HEK293 (cell line): ENCODE measurements around the gene RHOF.
A peak's percentile ranks its signal among the peaks of the same experiment; 100 is the strongest.

Experiments used
- CTCF ChIA-PET: fragments of 350-600 bp; formaldehyde crosslinking; extraction: SDS; loops from one replicate; lab custom pipeline; 2021; ENCODE audit warnings: antibody characterized with exemption; lab: Yijun Ruan, JAX
- POLR2A ChIA-PET: fragments of 300-600 bp; formaldehyde crosslinking; extraction: SDS; loops from one replicate; lab custom pipeline; 2020; ENCODE audit warnings: antibody characterized with exemption, inconsistent platforms; lab: Yijun Ruan, JAX
- H3K27ac ChIP-seq: fragments of 200-500 bp; sonication (Bioruptor generic); 2 replicates; pipeline ENCODE4 v1.5.1; 2014; ENCODE audit warnings: low read depth, low read length, control low read depth, inconsistent platforms; ENCODE audit errors: extremely low read depth
- H3K36me3 ChIP-seq, 2 experiments: fragments of 200-500 bp in 1 of 2; sonication (Bioruptor generic) in 1 of 2; 1 replicate in 1 of 2; 2 replicates in 1 of 2; pipeline ENCODE4 v1.5.1; 2014 to 2017; ENCODE audit warnings: inconsistent platforms in 2 of 2, low read length in 2 of 2; ENCODE audit not compliant: control insufficient read depth in 2 of 2, insufficient read depth in 1 of 2
- H3K4me1 ChIP-seq: fragments of 200-500 bp; sonication (Bioruptor generic); 2 replicates; pipeline ENCODE4 v1.5.1; 2014; ENCODE audit warnings: mild to moderate bottlenecking, low read length, inconsistent platforms; ENCODE audit not compliant: control insufficient read depth, insufficient read depth
- H3K4me3 ChIP-seq: 2 replicates; pipeline ENCODE4 v1.5.1; 2011; ENCODE audit warnings: low read depth, mild to moderate bottlenecking, control low read depth, low read length, moderate library complexity
- H3K9me3 ChIP-seq: fragments of 200-500 bp; sonication (Bioruptor generic); 2 replicates; pipeline ENCODE4 v1.5.1; 2014; ENCODE audit warnings: low read depth, low read length, inconsistent platforms; ENCODE audit not compliant: control insufficient read depth, insufficient read depth
- KLF1 ChIP-seq: fragments of 450-650 bp; formaldehyde crosslinking; IDR thresholded peaks from 2 replicates; pipeline ENCODE4 v1.5.1; 2016; ENCODE audit warnings: missing biosample characterization, missing genetic modification characterization
- KLF8 ChIP-seq: fragments of 450-650 bp; formaldehyde crosslinking; IDR thresholded peaks from 2 replicates; pipeline ENCODE4 v1.5.1; 2016; ENCODE audit warnings: missing biosample characterization, missing genetic modification characterization
- SETDB1 ChIP-seq: IDR thresholded peaks from one replicate; pipeline ENCODE4 v1.6.1; 2017; ENCODE audit warnings: mild to moderate bottlenecking, low read length, moderate library complexity, mixed read lengths; ENCODE audit not compliant: insufficient read length
- WT1 ChIP-seq: fragments of 450-650 bp; formaldehyde crosslinking; IDR thresholded peaks from 2 replicates; pipeline ENCODE4 v1.5.1; 2016; ENCODE audit warnings: missing biosample characterization, missing genetic modification characterization
- ZBTB48 ChIP-seq: fragments of 450-650 bp; formaldehyde crosslinking; IDR thresholded peaks from 2 replicates; pipeline ENCODE4 v1.5.1; 2016; ENCODE audit warnings: missing biosample characterization, missing genetic modification characterization
- ZFHX2 ChIP-seq: fragments of 450-650 bp; formaldehyde crosslinking; conservative IDR thresholded peaks from 2 replicates; pipeline ENCODE4 v1.5.1; 2016; ENCODE audit warnings: missing biosample characterization, missing genetic modification characterization
- ZNF133 ChIP-seq: fragments of 450-650 bp; formaldehyde crosslinking; IDR thresholded peaks from 2 replicates; pipeline ENCODE4 v1.5.1; 2016; ENCODE audit warnings: missing biosample characterization, missing genetic modification characterization
- ZNF18 ChIP-seq: fragments of 450-650 bp; formaldehyde crosslinking; IDR thresholded peaks from 2 replicates; pipeline ENCODE4 v1.5.1; 2016; ENCODE audit warnings: missing biosample characterization, missing genetic modification characterization
- ZNF394 ChIP-seq: fragments of 450-650 bp; formaldehyde crosslinking; IDR thresholded peaks from 2 replicates; pipeline ENCODE4 v1.5.1; 2016; ENCODE audit warnings: missing biosample characterization, missing genetic modification characterization, mild to moderate bottlenecking, moderate library complexity, borderline replicate concordance
- ZNF398 ChIP-seq: fragments of 450-650 bp; formaldehyde crosslinking; IDR thresholded peaks from 2 replicates; pipeline ENCODE4 v1.5.1; 2017; ENCODE audit warnings: missing biosample characterization, missing genetic modification characterization
- ZNF433 ChIP-seq: fragments of 450-650 bp; formaldehyde crosslinking; IDR thresholded peaks from 2 replicates; pipeline ENCODE4 v1.5.1; 2016; ENCODE audit warnings: missing biosample characterization, missing genetic modification characterization, low read depth
- ZNF548 ChIP-seq: fragments of 450-650 bp; formaldehyde crosslinking; IDR thresholded peaks from 2 replicates; pipeline ENCODE4 v1.5.1; 2016; ENCODE audit warnings: missing biosample characterization, missing genetic modification characterization
- ZNF600 ChIP-seq: fragments of 450-650 bp; formaldehyde crosslinking; IDR thresholded peaks from 2 replicates; pipeline ENCODE4 v1.5.1; 2016; ENCODE audit warnings: missing biosample characterization, missing genetic modification characterization
- ZNF645 ChIP-seq: fragments of 450-650 bp; formaldehyde crosslinking; IDR thresholded peaks from 2 replicates; pipeline ENCODE4; 2016; ENCODE audit warnings: missing biosample characterization, missing genetic modification characterization
- ZNF664 ChIP-seq: fragments of 450-650 bp; formaldehyde crosslinking; IDR thresholded peaks from 2 replicates; pipeline ENCODE4 v1.5.1; 2016; ENCODE audit warnings: missing biosample characterization, missing genetic modification characterization
- ZNF677 ChIP-seq: fragments of 450-650 bp; IDR thresholded peaks from 2 replicates; pipeline ENCODE4 v1.5.0; 2018; ENCODE audit warnings: missing biosample characterization, mild to moderate bottlenecking, missing genetic modification characterization, moderate library complexity
- ZNF707 ChIP-seq: fragments of 450-650 bp; formaldehyde crosslinking; IDR thresholded peaks from 2 replicates; pipeline ENCODE4 v1.5.1; 2016; ENCODE audit warnings: missing biosample characterization, missing genetic modification characterization
- ZNF747 ChIP-seq: fragments of 450-650 bp; formaldehyde crosslinking; IDR thresholded peaks from 2 replicates; pipeline ENCODE4 v1.5.1; 2016; ENCODE audit warnings: missing biosample characterization, missing genetic modification characterization
- ZNF785 ChIP-seq: fragments of 450-650 bp; formaldehyde crosslinking; IDR thresholded peaks from 2 replicates; pipeline ENCODE4 v1.5.1; 2016; ENCODE audit warnings: missing biosample characterization, missing genetic modification characterization
- ZSCAN23 ChIP-seq: fragments of 450-650 bp; formaldehyde crosslinking; IDR thresholded peaks from 2 replicates; pipeline ENCODE4 v1.5.1; 2016; ENCODE audit warnings: missing biosample characterization, missing genetic modification characterization
- TF ChIP-seq, protein P1 (sequence below): fragments of 450-650 bp; formaldehyde crosslinking; IDR thresholded peaks from 2 replicates; pipeline ENCODE4 v1.5.1; 2016; ENCODE audit warnings: missing biosample characterization, missing genetic modification characterization
- TF ChIP-seq, protein P2 (sequence below): fragments of 450-650 bp; formaldehyde crosslinking; IDR thresholded peaks from 2 replicates; pipeline ENCODE4 v1.5.1; 2016; ENCODE audit warnings: missing biosample characterization, missing genetic modification characterization

RHOF gene

DNA sequence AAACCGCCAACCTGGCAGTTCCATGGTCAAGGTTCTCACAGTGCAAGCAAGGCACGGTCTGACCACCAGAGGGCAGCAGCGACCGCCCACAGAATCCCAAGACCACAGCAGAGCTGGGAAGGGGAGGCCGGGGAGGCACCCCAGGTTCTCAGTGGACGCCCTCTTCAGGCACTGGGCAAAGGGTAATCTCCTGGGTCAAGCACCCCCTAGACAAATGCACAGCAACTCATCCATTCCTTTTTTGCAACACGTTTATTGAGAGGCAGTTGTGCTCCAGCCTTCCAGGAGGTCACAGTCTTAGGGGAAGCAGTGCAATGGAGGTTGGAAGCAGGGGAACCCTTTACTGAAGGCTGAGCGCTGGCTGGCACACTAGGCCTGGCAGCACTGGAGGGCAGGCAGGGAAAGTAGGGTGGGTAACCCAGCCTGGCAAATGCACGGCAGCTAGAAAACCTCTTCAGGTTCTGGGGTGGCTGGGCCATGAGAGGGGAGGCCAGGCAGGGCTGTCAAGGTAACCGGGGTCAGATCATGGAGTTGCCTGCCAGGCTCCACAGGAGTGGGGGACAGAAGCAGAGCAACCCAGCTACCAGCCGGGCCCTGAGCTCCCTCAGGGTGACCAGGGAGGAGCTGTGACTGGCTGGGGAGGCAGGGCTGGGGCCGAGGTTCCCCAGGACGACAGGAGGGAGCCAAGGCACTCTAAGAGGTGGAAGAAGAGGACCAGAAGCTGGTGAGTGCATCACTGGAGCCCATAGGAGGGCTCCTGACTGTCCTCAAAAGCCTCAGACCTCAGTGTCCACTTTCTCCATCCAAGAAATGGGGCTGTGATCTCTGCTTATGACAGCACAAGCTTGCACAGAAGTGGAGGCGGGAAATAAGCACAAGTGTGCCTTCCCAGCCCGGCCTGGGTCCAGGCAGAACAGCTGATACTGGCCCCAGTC is 1.8 kb upstream of the RHOF start (continued):
- TF ChIP-seq ZNF747 (tag by site-specific recombination) = no peak
- TF ChIP-seq KLF1 (tag by site-specific recombination) = no peak
- TF ChIP-seq, protein P1, sequence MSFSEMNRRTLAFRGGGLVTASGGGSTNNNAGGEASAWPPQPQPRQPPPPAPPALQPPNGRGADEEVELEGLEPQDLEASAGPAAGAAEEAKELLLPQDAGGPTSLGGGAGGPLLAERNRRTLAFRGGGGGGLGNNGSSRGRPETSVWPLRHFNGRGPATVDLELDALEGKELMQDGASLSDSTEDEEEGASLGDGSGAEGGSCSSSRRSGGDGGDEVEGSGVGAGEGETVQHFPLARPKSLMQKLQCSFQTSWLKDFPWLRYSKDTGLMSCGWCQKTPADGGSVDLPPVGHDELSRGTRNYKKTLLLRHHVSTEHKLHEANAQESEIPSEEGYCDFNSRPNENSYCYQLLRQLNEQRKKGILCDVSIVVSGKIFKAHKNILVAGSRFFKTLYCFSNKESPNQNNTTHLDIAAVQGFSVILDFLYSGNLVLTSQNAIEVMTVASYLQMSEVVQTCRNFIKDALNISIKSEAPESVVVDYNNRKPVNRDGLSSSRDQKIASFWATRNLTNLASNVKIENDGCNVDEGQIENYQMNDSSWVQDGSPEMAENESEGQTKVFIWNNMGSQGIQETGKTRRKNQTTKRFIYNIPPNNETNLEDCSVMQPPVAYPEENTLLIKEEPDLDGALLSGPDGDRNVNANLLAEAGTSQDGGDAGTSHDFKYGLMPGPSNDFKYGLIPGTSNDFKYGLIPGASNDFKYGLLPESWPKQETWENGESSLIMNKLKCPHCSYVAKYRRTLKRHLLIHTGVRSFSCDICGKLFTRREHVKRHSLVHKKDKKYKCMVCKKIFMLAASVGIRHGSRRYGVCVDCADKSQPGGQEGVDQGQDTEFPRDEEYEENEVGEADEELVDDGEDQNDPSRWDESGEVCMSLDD (tag by site-specific recombination) = 0 out of 2 replicates have a peak, but pooled peaks have one; percentile 34
- TF ChIP-seq, protein P2, sequence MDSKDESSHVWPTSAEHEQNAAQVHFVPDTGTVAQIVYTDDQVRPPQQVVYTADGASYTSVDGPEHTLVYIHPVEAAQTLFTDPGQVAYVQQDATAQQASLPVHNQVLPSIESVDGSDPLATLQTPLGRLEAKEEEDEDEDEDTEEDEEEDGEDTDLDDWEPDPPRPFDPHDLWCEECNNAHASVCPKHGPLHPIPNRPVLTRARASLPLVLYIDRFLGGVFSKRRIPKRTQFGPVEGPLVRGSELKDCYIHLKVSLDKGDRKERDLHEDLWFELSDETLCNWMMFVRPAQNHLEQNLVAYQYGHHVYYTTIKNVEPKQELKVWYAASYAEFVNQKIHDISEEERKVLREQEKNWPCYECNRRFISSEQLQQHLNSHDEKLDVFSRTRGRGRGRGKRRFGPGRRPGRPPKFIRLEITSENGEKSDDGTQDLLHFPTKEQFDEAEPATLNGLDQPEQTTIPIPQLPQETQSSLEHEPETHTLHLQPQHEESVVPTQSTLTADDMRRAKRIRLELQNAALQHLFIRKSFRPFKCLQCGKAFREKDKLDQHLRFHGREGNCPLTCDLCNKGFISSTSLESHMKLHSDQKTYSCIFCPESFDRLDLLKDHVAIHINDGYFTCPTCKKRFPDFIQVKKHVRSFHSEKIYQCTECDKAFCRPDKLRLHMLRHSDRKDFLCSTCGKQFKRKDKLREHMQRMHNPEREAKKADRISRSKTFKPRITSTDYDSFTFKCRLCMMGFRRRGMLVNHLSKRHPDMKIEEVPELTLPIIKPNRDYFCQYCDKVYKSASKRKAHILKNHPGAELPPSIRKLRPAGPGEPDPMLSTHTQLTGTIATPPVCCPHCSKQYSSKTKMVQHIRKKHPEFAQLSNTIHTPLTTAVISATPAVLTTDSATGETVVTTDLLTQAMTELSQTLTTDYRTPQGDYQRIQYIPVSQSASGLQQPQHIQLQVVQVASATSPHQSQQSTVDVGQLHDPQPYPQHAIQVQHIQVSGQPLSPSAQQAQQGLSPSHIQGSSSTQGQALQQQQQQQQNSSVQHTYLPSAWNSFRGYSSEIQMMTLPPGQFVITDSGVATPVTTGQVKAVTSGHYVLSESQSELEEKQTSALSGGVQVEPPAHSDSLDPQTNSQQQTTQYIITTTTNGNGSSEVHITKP (tag by site-specific recombination) = no peak
- TF ChIP-seq ZNF133 = no peak
- TF ChIP-seq ZSCAN23 (tag by site-specific recombination) = no peak
- TF ChIP-seq ZNF600 (tag by site-specific recombination) = no peak
- TF ChIP-seq ZNF433 = no peak
- TF ChIP-seq ZNF645 (tag by site-specific recombination) = no peak
- TF ChIP-seq ZBTB48 = no peak
- TF ChIP-seq ZNF785 (tag by site-specific recombination) = no peak
- TF ChIP-seq KLF8 (tag by site-specific recombination) = peak; percentile 12; the same call in 1 of the 2 replicates

DNA sequence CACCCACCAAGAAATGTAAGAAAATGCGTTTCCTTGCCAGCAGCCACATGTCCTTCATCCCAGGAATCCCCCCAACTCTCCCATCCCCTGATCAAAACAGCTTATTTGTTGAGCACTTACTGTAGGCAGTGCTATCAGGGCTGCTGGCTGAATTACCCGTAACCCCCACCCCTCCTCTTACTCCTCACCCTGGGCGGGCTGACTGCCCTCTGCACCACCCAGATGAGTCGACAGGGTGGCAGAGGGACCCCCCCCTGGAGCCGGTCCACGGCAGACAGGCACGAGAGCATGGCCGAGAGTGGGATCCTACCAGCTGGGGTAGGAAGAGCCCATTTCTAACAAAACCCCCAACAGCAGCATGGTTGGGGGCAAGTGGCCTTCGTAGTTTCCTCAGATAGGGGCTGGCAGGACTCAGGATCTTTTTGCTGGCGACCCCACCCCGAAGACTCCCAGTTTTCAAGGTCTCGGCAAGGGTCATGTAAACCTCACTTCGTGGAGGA is 1.1 kb upstream of the RHOF start:
- ChIA-PET POLR2A (interaction anchor here (0.5 to 8.9 kb wide), 15 partner anchors 9 to 336 kb away, joined by 3 to 165 read pairs (median 4); partner anchors contain the start of genes PSMD9, SETD1B and TMEM120B), CTCF (interaction anchor here (0.6 to 9.8 kb wide), 66 partner anchors 15 to 695 kb away, joined by 3 to 393 read pairs (median 5); partner anchors contain the start of genes HPD, ORAI1, PSMD9 and SETD1B)
- H3K36me3 ChIP-seq = peaks cover 0 to 26% of the 10 kb centered on the region in 2 experiments; a peak in 1 of 3 replicates
- peaks cover 17% of the 10 kb centered on the region for H3K4me1 ChIP-seq
- no peak overlapping the region; the same call in 1 of the 2 replicates for H3K4me3 ChIP-seq
- no peaks in the 10 kb centered on the region for H3K9me3 ChIP-seq
- H3K27ac ChIP-seq = peak overlapping the region; percentile 4; the same call in 1 of the 2 replicates
- TF ChIP-seq ZFHX2 (tag by site-specific recombination) (no peak), WT1 (tag by site-specific recombination) (no peak), ZNF394 (peak; percentile 41; the same call in 1 of the 2 replicates), SETDB1 (no peak), ZNF677 (peak; percentile 32; the same call in 1 of the 2 replicates), ZNF664 (tag by site-specific recombination) (peak; percentile 97), ZNF398 (tag by site-specific recombination) (0 out of 2 replicates have a peak, but pooled peaks have one; percentile 5), ZNF548 (no peak), ZNF707 (tag by site-specific recombination) (no peak), ZNF18 (tag by site-specific recombination) (no peak)
